ENCODE data around the gene PRMT5.
"Not testable (repeated sequence)": the region's sequence is repeated elsewhere in the genome, so short reads cannot be mapped to it uniquely, and the experiment has no call there.

PRMT5 gene

DNA sequence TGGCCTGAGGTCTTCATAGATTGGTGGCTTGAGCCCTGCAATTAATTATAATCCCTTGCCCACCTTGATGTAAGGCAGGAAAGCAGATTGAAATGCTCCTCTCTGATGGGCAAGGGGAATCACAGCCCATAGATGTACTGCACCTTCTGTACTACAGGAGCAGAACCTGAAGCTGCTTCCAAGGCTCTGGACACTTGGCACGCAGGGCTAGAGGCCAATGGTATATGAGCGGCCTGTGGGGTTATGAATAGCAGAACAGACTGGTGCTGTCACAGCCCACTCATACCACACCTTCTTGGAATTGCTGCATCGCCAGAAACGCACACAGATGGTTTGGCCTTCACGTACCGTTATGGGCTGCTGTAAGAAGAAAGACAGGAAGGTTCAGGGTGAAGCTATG, 8.5 kb downstream of the PRMT5 start:
- no peaks in the 10 kb centered on the region for H3K27me3 ChIP-seq (ENCODE audit: low read depth)
- H3K9me3 ChIP-seq = no peaks in the 10 kb centered on the region
- DNase-seq (ENCODE audit: low spot score in 2 of 2) = no peak
- H3K4me3 ChIP-seq = no peak overlapping the region
- peaks cover 71% of the 10 kb centered on the region for H3K36me3 ChIP-seq (replicated peaks)
- H3K4me1 ChIP-seq = peaks cover 17% of the 10 kb centered on the region
- in situ Hi-C loops (cut with MboI; ENCODE audit: low sequenced_read_pairs) = no loop called here

DNA sequence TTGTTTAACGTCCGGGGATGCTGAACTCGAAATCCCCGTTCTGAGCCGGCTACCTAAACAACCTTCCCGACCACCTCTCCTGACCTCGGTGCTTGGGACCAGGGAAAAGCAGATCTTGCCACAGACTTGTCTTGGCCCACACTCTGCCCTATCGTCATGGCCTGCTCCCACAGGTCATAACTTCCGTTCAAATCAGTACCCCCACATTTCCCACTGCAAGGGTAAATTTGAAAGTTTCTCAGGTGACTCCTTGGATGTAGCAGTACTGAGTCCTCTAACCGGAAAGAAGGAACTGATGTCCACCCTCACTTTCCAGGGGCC, 9.6 kb downstream of the PRMT5 start:
- peaks cover 60% of the 10 kb centered on the region for H3K36me3 ChIP-seq (replicated peaks)
- peak overlapping the region; percentile 15 for H3K4me3 ChIP-seq
- no peaks in the 10 kb centered on the region for H3K9me3 ChIP-seq
- H3K4me1 ChIP-seq = peaks cover 17% of the 10 kb centered on the region
- in situ Hi-C loops (cut with MboI; ENCODE audit: low sequenced_read_pairs) = no loop called here
- no peaks in the 10 kb centered on the region for H3K27me3 ChIP-seq (ENCODE audit: low read depth)
- no peak for DNase-seq (ENCODE audit: low spot score in 2 of 2)

DNA sequence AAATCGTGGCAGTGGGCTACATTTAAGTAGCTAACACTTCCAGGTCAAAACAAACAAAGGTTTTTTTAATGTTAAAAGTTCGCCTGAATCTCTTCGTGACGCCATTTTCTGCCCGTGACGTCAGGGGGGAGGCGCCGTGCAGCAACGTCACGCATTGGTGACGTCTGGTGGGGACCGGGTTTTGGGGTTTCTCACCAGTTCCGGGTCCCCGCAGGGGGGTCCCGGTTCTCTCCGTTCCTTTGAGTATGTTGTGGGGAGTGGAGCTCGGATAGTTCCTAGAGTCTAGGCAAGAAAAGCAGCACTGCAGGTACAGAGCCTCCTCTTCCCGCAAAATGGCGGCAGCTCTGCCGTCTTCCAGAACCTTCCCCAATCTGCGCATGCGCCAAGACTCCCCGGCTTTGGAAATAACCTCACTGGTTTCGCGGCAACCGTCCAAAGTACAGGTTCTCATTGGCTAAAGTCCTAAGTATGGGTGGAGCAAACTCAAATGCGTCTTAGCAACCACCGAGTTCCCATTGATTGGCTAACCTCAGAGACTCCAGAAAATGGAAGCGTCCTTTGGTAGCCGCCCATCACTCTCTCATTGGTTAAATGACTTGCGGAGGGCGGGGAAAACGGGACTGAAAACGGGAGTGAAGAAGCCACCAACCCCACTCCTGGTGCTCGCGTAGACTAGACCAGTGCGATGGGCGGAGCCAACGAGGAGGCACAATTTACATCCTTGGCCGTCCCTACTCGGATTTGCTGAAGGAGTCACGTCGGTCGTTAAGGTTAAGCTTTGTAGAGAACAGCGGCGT, 10.2 kb downstream of the PRMT5 start, which contains the start of gene RBM23:
RBM23 (minus strand) TSS at position 346 of the 797 bp plus-strand sequence.
- in situ Hi-C loops (cut with MboI; ENCODE audit: low sequenced_read_pairs) = no loop called here
- peaks cover 17% of the 10 kb centered on the region for H3K4me1 ChIP-seq
- peak within 1 kb of the TSS; percentile 65 for H3K4me3 ChIP-seq
- peaks cover 57% of the 10 kb centered on the region for H3K36me3 ChIP-seq (replicated peaks)
- H3K9me3 ChIP-seq = no peaks in the 10 kb centered on the region
- no peaks in the 10 kb centered on the region for H3K27me3 ChIP-seq (ENCODE audit: low read depth)
- peak; percentile 100 for DNase-seq (ENCODE audit: low spot score in 2 of 2)

DNA sequence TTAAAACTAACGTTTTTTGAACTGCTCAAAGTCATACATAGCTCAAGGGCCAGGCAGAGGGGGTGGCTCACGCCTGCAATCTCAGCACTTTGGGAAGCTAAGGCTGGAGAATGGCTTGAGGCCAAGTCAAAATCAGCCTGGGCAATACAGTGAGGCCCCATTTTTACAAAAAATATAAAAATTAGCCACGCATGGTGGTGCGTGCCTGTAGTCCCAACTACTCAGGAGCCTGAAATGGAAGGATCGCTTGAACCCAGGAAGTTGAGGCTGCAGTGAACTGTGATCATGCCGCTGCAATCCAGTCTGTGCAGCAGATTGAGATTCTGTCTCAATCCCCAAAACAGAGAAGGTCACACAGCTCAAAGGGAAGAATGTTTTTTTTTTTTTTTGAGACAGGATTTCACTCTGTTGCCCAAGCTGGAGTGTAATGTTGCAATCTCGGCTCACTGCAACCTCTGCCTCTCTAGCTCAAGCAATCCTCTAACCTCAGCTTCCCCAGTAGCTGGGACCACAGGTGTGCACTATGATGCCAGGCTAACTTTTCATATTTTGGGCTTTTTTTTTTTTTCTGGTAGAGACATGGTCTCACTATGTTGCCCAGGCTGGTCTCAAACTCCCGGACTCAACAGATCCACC, 13.2 kb downstream of the PRMT5 start:
- in situ Hi-C loops (cut with MboI; ENCODE audit: low sequenced_read_pairs) = no loop called here
- peaks cover 17% of the 10 kb centered on the region for H3K4me1 ChIP-seq
- DNase-seq (ENCODE audit: low spot score in 2 of 2) = no peak
- H3K4me3 ChIP-seq = no peak overlapping the region
- peaks cover 34% of the 10 kb centered on the region for H3K36me3 ChIP-seq (replicated peaks)
- H3K9me3 ChIP-seq = no peaks in the 10 kb centered on the region
- H3K27me3 ChIP-seq (ENCODE audit: low read depth) = no peaks in the 10 kb centered on the region

DNA sequence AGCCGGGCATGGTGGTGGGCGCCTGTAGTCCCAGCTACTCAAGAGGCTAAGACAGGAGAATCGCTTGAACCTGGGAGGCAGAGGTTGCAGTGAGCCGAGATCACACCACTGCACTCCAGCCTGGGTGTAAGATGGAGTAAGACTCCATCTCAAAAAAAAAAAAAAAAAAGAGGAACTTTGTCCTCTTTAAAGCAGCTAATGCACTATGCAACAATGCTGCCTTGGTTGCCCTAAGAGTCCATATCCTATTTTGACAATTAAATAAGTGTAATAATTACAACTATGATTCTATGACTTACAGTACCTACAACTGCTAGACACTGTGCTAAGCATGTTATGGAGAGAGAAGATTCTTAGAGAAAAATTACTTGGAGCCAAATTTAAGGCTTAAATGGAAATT, 14.3 kb downstream of the PRMT5 start:
- DNase-seq (ENCODE audit: low spot score in 2 of 2); in situ Hi-C loops (cut with MboI; ENCODE audit: low sequenced_read_pairs); H3K9me3 ChIP-seq; H3K27me3 ChIP-seq (ENCODE audit: low read depth); H3K4me3 ChIP-seq: not testable (repeated sequence)
- Histone ChIP-seq H3K4me1 (peaks cover 17% of the 10 kb centered on the region), H3K36me3 (replicated peaks) (peaks cover 30% of the 10 kb centered on the region)

DNA sequence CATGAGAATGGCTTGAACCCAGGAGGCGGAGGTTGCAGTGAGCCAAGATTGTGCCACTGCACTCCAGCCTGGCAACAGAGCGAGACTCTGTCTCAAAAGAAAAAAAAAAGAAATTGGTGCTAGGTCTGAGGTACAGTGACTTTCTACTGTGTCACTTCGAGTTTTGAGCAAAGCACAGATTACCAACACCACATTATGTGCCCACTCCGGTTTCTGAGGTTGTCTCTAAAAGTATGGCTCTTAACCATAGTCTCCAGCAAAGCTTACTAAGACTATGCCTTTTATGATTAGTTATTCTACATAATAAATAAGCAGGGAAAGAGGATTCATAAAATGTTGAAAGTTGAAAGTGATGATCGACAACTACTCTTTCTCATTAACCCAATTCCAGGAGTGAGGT, 18.3 kb downstream of the PRMT5 start:
- no peak for DNase-seq (ENCODE audit: low spot score in 2 of 2)
- no peaks in the 10 kb centered on the region for H3K4me1 ChIP-seq
- H3K4me3 ChIP-seq = no peak overlapping the region
- H3K9me3 ChIP-seq = no peaks in the 10 kb centered on the region
- H3K27me3 ChIP-seq (ENCODE audit: low read depth) = no peaks in the 10 kb centered on the region
- in situ Hi-C loops (cut with MboI; ENCODE audit: low sequenced_read_pairs) = no loop called here
- H3K36me3 ChIP-seq (replicated peaks) = peaks cover 54% of the 10 kb centered on the region

DNA sequence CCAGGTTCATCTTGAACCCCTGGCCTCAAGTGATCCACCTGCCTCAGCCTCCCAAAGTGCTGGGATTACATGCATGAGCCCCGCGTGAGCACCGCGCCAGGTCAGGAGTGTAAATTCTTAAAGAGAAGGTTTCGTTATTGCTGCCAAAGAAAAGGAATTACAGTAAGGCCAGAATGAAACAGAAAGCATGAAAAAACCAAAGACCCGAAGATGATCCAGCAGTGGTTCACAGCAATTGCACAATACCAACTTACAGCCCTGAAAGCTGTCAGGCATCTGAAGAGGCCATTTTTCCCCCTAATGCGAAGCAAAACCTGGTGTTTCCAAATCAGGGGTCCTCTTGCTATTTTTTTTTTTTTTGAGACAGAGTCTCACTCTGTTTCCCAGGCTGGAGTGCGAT, 20.6 kb downstream of the PRMT5 start:
- Histone ChIP-seq H3K27me3 (ENCODE audit: low read depth) (no peaks in the 10 kb centered on the region), H3K4me1 (no peaks in the 10 kb centered on the region), H3K36me3 (replicated peaks) (peaks cover 73% of the 10 kb centered on the region), H3K4me3 (no peak overlapping the region), H3K9me3 (no peaks in the 10 kb centered on the region)
- in situ Hi-C loops (cut with MboI; ENCODE audit: low sequenced_read_pairs) = no loop called here
- no peak for DNase-seq (ENCODE audit: low spot score in 2 of 2)

DNA sequence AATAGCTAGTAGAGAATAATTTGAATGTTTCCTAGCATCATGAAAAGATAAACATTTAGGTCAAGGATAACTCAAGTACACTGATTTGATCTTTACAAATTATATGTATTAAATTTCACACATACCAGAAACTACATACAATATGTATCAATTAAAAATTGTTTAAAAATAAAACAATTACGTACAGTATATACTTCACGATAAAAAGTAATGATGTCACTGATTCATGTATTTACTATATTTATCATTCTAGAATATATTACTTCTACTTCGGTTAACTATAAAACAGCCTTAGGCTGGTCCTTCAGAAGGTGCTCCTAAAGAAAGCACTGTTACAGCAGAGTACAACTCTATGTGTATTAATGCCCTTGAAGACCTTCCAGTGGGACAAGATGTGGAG, 21.7 kb downstream of the PRMT5 start:
- Histone ChIP-seq H3K4me1 (no peaks in the 10 kb centered on the region), H3K4me3 (no peak overlapping the region), H3K9me3 (no peaks in the 10 kb centered on the region), H3K36me3 (replicated peaks) (peaks cover 82% of the 10 kb centered on the region), H3K27me3 (ENCODE audit: low read depth) (no peaks in the 10 kb centered on the region)
- DNase-seq (ENCODE audit: low spot score in 2 of 2) = no peak
- in situ Hi-C loops (cut with MboI; ENCODE audit: low sequenced_read_pairs) = no loop called here

DNA sequence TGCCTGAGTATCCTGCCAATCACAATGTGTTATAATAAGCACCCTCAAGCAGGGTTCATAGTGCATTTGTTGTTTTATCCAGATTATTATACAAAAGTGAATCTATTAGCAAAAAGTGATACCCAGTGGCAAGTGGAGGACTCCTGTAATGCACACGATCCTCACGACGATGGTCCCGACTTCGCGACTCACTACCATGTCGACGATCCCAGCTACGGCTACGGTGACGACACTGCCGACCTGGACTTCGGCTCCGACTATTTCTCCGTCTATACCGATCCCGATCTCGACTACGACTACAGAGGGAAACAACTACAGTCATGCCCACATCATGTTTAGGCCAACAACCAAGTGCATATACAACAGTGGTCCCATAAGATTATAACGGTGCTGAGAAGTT, 23.1 kb downstream of the PRMT5 start:
- no peak for DNase-seq (ENCODE audit: low spot score in 2 of 2)
- H3K4me3 ChIP-seq = no peak overlapping the region
- peaks cover 91% of the 10 kb centered on the region for H3K36me3 ChIP-seq (replicated peaks)
- H3K9me3 ChIP-seq = no peaks in the 10 kb centered on the region
- no peaks in the 10 kb centered on the region for H3K27me3 ChIP-seq (ENCODE audit: low read depth)
- in situ Hi-C loops (cut with MboI; ENCODE audit: low sequenced_read_pairs) = no loop called here
- H3K4me1 ChIP-seq = no peaks in the 10 kb centered on the region

DNA sequence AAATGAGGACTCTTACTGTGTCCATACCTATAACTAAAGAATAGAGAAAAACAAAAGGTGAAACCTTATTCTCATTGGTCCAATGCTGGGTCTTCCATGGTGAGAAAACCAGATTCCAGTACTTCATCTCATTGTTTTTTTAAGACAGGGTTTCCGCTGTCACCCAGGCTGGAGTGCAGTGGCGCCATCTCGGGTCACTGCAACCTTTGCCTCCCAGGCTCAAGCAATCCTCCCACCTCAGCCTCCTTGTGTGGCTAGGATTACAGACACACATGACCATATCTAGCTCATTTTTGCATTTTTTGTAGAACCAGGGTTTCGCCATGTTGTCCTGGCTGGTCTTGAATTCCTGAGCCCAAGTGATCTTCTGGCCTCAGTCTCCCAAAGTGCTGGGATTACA, 23.5 kb downstream of the PRMT5 start:
- no peak overlapping the region for H3K4me3 ChIP-seq
- no peak for DNase-seq (ENCODE audit: low spot score in 2 of 2)
- no peaks in the 10 kb centered on the region for H3K27me3 ChIP-seq (ENCODE audit: low read depth)
- peaks cover 91% of the 10 kb centered on the region for H3K36me3 ChIP-seq (replicated peaks)
- H3K9me3 ChIP-seq = no peaks in the 10 kb centered on the region
- H3K4me1 ChIP-seq = no peaks in the 10 kb centered on the region
- in situ Hi-C loops (cut with MboI; ENCODE audit: low sequenced_read_pairs) = no loop called here

DNA sequence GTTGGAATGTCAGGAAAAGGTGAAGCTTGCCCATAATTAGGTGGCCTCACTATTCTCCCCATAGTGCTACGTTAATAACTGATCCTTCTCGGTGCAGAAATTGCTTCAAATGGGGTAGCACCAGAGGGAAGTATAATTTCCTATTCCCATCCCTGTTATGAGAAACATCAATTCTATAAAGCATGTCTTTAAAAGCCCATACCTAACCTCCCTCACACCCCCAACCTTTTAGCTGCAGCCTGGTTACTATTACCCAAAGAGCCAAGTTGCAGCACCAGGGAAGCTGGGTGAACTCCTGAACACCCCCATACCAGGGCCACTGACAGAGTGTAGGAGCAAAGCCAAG, 25.5 kb downstream of the PRMT5 start:
- no peak overlapping the region for H3K4me3 ChIP-seq
- H3K36me3 ChIP-seq (replicated peaks) = peaks cover 85% of the 10 kb centered on the region
- no peak for DNase-seq (ENCODE audit: low spot score in 2 of 2)
- in situ Hi-C loops (cut with MboI; ENCODE audit: low sequenced_read_pairs) = no loop called here
- no peaks in the 10 kb centered on the region for H3K27me3 ChIP-seq (ENCODE audit: low read depth)
- H3K9me3 ChIP-seq = no peaks in the 10 kb centered on the region
- peaks cover 16% of the 10 kb centered on the region for H3K4me1 ChIP-seq

DNA sequence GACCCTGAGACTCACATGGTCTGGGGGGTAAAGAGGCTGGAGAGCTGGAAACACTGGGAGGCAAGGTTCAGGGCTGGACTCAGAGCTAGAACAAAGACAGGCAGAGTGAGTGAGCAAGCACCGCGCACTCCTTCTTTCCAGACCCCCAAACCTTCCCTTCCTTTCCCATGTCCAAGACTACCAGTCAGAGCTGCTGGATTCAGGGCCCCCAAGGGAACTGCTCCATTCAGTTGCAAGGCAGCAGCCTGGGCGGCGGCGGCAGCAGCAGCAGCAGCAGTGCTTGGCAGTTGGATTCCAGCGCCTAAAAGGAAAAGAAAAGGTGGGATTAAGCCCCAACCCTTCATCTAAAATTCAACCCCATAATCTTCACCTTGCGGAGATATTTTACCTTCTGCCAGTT, 27.4 kb downstream of the PRMT5 start:
- in situ Hi-C loops (cut with MboI; ENCODE audit: low sequenced_read_pairs) = no loop called here
- no peak for DNase-seq (ENCODE audit: low spot score in 2 of 2)
- Histone ChIP-seq H3K36me3 (replicated peaks) (peaks cover 69% of the 10 kb centered on the region), H3K9me3 (no peaks in the 10 kb centered on the region), H3K4me3 (no peak overlapping the region), H3K4me1 (peaks cover 16% of the 10 kb centered on the region), H3K27me3 (ENCODE audit: low read depth) (no peaks in the 10 kb centered on the region)

DNA sequence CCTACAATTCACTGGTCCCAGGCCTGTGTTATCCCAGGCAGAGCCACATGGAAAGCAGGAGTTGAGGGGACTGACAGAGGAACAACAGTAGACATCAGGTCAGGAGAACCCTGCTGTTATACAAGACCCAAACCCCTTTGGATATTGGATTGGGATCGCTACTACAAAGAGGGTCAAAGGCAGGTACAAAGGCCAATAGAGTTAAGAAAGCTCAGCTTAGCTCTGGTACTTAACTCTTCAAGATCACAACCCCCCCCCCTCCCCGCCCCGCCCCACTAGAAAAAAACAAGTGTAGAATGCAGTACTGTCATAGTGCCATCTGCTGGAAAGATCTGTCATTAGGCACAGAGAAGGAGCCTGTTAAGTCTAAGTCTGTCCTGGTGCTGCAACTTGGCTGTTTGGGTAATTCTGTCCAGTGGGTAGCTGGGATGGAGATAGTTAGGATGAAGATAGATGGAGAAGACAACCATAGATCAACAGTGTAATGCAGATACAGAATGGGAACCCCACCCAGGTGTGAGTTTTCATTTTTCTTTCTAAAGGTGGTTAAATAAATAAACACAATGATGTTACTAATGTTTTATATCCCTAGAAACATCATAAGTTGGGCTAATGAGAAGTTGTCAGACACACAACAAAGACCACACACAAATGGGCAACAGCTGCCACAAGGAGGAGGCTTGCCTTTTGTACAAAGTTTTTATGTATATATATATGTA, 28.9 kb downstream of the PRMT5 start:
- Histone ChIP-seq H3K9me3 (no peaks in the 10 kb centered on the region), H3K36me3 (replicated peaks) (peaks cover 53% of the 10 kb centered on the region), H3K4me1 (peaks cover 16% of the 10 kb centered on the region), H3K4me3 (no peak overlapping the region), H3K27me3 (ENCODE audit: low read depth) (no peaks in the 10 kb centered on the region)
- in situ Hi-C loops (cut with MboI; ENCODE audit: low sequenced_read_pairs) = no loop called here
- peak; percentile 55 to 69 for DNase-seq (ENCODE audit: low spot score in 2 of 2)

Measured in HAP-1 (cell line).